ENCODE results near the gene GPR78.

GRCh38 chr4:8560265-8561047 is 19.7 kb upstream of the GPR78 start:
- TF ChIP-seq GATA2 (IDR thresholded peaks at IDR 0.05; ENCODE audit: low read depth, low read length) (no peak), GATA3 (IDR thresholded peaks at IDR 0.05; ENCODE audit: low read depth, low read length) (no peak)
